ENCODE data around the gene GMCL2. TPM values are rescaled to one million over a fixed set of nuclear protein-coding genes. Genes with fewer than 3 reads are reported as not detected.
"Not testable (repeated sequence)": the region's sequence is repeated elsewhere in the genome, so short reads cannot be mapped to it uniquely, and the experiment has no call there.

The GMCL2 gene
- polyA plus RNA-seq, 2 donors, result not detected

GRCh38 chr5:178231539-178232123 lies 44.5 kb upstream of the GMCL2 start:
- Histone ChIP-seq H3K27ac (ENCODE audit: low read depth in 2 of 2, low read length in 1 of 2) (peak overlapping the region; percentile 94 to 95), H3K4me3 (ENCODE audit: low read depth in 1 of 2, low read length in 2 of 2) (peak overlapping the region; percentile 59 to 78), H3K27me3 (ENCODE audit: control insufficient read depth in 1 of 2, insufficient read depth in 2 of 2, low read length in 2 of 2) (no peaks in the 10 kb centered on the region), H3K36me3 (ENCODE audit: control insufficient read depth in 2 of 2, insufficient read depth in 2 of 2, low read length in 1 of 2) (peaks cover 0 to 20% of the 10 kb centered on the region in 2 donors), H3K4me1 (ENCODE audit: control insufficient read depth in 2 of 2, insufficient read depth in 2 of 2, low read length in 1 of 2) (peaks cover 9 to 10% of the 10 kb centered on the region in 2 donors), H3K9me3 (ENCODE audit: control insufficient read depth in 2 of 2, insufficient read depth in 1 of 2, low read depth in 1 of 2, low read length in 1 of 2) (no peaks in the 10 kb centered on the region)
- WGBS, 2 donors, result 16 to 22% methylated on average over 21 of the region's 21 CpGs

GRCh38 chr5:178230879-178231538 lies 43.8 kb upstream of the GMCL2 start:
- Histone ChIP-seq H3K27ac (ENCODE audit: low read depth in 2 of 2, low read length in 1 of 2) (no peak overlapping the region), H3K4me3 (ENCODE audit: low read depth in 1 of 2, low read length in 2 of 2) (peak overlapping the region; percentile 59 to 78)
- WGBS, 2 donors, result 61 to 67% methylated on average over 9 of the region's 9 CpGs

GRCh38 chr5:178229861-178230260 lies 42.7 kb upstream of the GMCL2 start:
- no peaks in the 10 kb centered on the region for H3K9me3 ChIP-seq (ENCODE audit: control insufficient read depth in 2 of 2, insufficient read depth in 1 of 2, low read depth in 1 of 2, low read length in 1 of 2)
- H3K27me3 ChIP-seq (ENCODE audit: control insufficient read depth in 1 of 2, insufficient read depth in 2 of 2, low read length in 2 of 2), result no peaks in the 10 kb centered on the region
- WGBS, 2 donors, result 89 to 92% methylated on average over 10 of the region's 10 CpGs
- no peak overlapping the region for H3K4me3 ChIP-seq (ENCODE audit: low read depth in 1 of 2, low read length in 2 of 2)
- peaks cover 5 to 23% of the 10 kb centered on the region in 2 donors for H3K36me3 ChIP-seq (ENCODE audit: control insufficient read depth in 2 of 2, insufficient read depth in 2 of 2, low read length in 1 of 2)
- peaks cover 9 to 10% of the 10 kb centered on the region in 2 donors for H3K4me1 ChIP-seq (ENCODE audit: control insufficient read depth in 2 of 2, insufficient read depth in 2 of 2, low read length in 1 of 2)
- H3K27ac ChIP-seq (ENCODE audit: low read depth in 2 of 2, low read length in 1 of 2), result no peak overlapping the region

More at GRCh38 chr5:178230879-178231538, 43.8 kb upstream of the GMCL2 start:
- H3K4me1 ChIP-seq (ENCODE audit: control insufficient read depth in 2 of 2, insufficient read depth in 2 of 2, low read length in 1 of 2), result peaks cover 9 to 10% of the 10 kb centered on the region in 2 donors
- H3K9me3 ChIP-seq (ENCODE audit: control insufficient read depth in 2 of 2, insufficient read depth in 1 of 2, low read depth in 1 of 2, low read length in 1 of 2), result no peaks in the 10 kb centered on the region
- H3K36me3 ChIP-seq (ENCODE audit: control insufficient read depth in 2 of 2, insufficient read depth in 2 of 2, low read length in 1 of 2), result peaks cover 0 to 20% of the 10 kb centered on the region in 2 donors
- H3K27me3 ChIP-seq (ENCODE audit: control insufficient read depth in 1 of 2, insufficient read depth in 2 of 2, low read length in 2 of 2), result no peaks in the 10 kb centered on the region

GRCh38 chr5:178229111-178229510 lies 41.9 kb upstream of the GMCL2 start:
- not testable (repeated sequence) for H3K27ac ChIP-seq (ENCODE audit: low read depth in 2 of 2, low read length in 1 of 2); H3K9me3 ChIP-seq (ENCODE audit: control insufficient read depth in 2 of 2, insufficient read depth in 1 of 2, low read depth in 1 of 2, low read length in 1 of 2); H3K27me3 ChIP-seq (ENCODE audit: control insufficient read depth in 1 of 2, insufficient read depth in 2 of 2, low read length in 2 of 2); H3K4me3 ChIP-seq (ENCODE audit: low read depth in 1 of 2, low read length in 2 of 2)
- Histone ChIP-seq H3K4me1 (ENCODE audit: control insufficient read depth in 2 of 2, insufficient read depth in 2 of 2, low read length in 1 of 2) (peaks cover 9 to 10% of the 10 kb centered on the region in 2 donors), H3K36me3 (ENCODE audit: control insufficient read depth in 2 of 2, insufficient read depth in 2 of 2, low read length in 1 of 2) (peaks cover 9 to 30% of the 10 kb centered on the region in 2 donors)
- 91 to 94% methylated on average over 13 of the region's 13 CpGs for WGBS, 2 donors

GRCh38 chr5:178228609-178229008 lies 41.4 kb upstream of the GMCL2 start:
- Histone ChIP-seq H3K4me3 (ENCODE audit: low read depth in 1 of 2, low read length in 2 of 2) (no peak overlapping the region), H3K36me3 (ENCODE audit: control insufficient read depth in 2 of 2, insufficient read depth in 2 of 2, low read length in 1 of 2) (peaks cover 9 to 33% of the 10 kb centered on the region in 2 donors), H3K4me1 (ENCODE audit: control insufficient read depth in 2 of 2, insufficient read depth in 2 of 2, low read length in 1 of 2) (peaks cover 10 to 12% of the 10 kb centered on the region in 2 donors), H3K27ac (ENCODE audit: low read depth in 2 of 2, low read length in 1 of 2) (no peak overlapping the region), H3K9me3 (ENCODE audit: control insufficient read depth in 2 of 2, insufficient read depth in 1 of 2, low read depth in 1 of 2, low read length in 1 of 2) (no peaks in the 10 kb centered on the region), H3K27me3 (ENCODE audit: control insufficient read depth in 1 of 2, insufficient read depth in 2 of 2, low read length in 2 of 2) (no peaks in the 10 kb centered on the region)
- WGBS, 2 donors, result 94 to 95% methylated on average over 11 of the region's 11 CpGs

- no peaks in the 10 kb centered on the region for H3K27me3 ChIP-seq (ENCODE audit: control insufficient read depth in 1 of 2, insufficient read depth in 2 of 2, low read length in 2 of 2)
- H3K4me1 ChIP-seq (ENCODE audit: control insufficient read depth in 2 of 2, insufficient read depth in 2 of 2, low read length in 1 of 2), result peaks cover 10 to 14% of the 10 kb centered on the region in 2 donors
- no peak overlapping the region for H3K27ac ChIP-seq (ENCODE audit: low read depth in 2 of 2, low read length in 1 of 2)
- no peak overlapping the region for H3K4me3 ChIP-seq (ENCODE audit: low read depth in 1 of 2, low read length in 2 of 2)
- peaks cover 9 to 33% of the 10 kb centered on the region in 2 donors for H3K36me3 ChIP-seq (ENCODE audit: control insufficient read depth in 2 of 2, insufficient read depth in 2 of 2, low read length in 1 of 2)
- H3K9me3 ChIP-seq (ENCODE audit: control insufficient read depth in 2 of 2, insufficient read depth in 1 of 2, low read depth in 1 of 2, low read length in 1 of 2), result no peaks in the 10 kb centered on the region
- 80 to 90% methylated on average over 3 of the region's 3 CpGs for WGBS, 2 donors
Observed at GRCh38 chr5:178227929-178228328, 40.8 kb upstream of the GMCL2 start.

GRCh38 chr5:178227138-178227659 lies 40.0 kb upstream of the GMCL2 start:
- WGBS, 2 donors, result 94 to 97% methylated on average over 4 of the region's 4 CpGs
- Histone ChIP-seq H3K27me3 (ENCODE audit: control insufficient read depth in 1 of 2, insufficient read depth in 2 of 2, low read length in 2 of 2) (no peaks in the 10 kb centered on the region), H3K9me3 (ENCODE audit: control insufficient read depth in 2 of 2, insufficient read depth in 1 of 2, low read depth in 1 of 2, low read length in 1 of 2) (no peaks in the 10 kb centered on the region), H3K4me3 (ENCODE audit: low read depth in 1 of 2, low read length in 2 of 2) (no peak overlapping the region), H3K36me3 (ENCODE audit: control insufficient read depth in 2 of 2, insufficient read depth in 2 of 2, low read length in 1 of 2) (peaks cover 9 to 34% of the 10 kb centered on the region in 2 donors), H3K27ac (ENCODE audit: low read depth in 2 of 2, low read length in 1 of 2) (no peak overlapping the region), H3K4me1 (ENCODE audit: control insufficient read depth in 2 of 2, insufficient read depth in 2 of 2, low read length in 1 of 2) (peaks cover 12 to 14% of the 10 kb centered on the region in 2 donors)

GRCh38 chr5:178225174-178225573 lies 38.0 kb upstream of the GMCL2 start:
- H3K36me3 ChIP-seq (ENCODE audit: control insufficient read depth in 2 of 2, insufficient read depth in 2 of 2, low read length in 1 of 2), result peaks cover 9 to 38% of the 10 kb centered on the region in 2 donors
- peaks cover 3 to 5% of the 10 kb centered on the region in 2 donors for H3K4me1 ChIP-seq (ENCODE audit: control insufficient read depth in 2 of 2, insufficient read depth in 2 of 2, low read length in 1 of 2)
- 93 to 94% methylated on average over 6 of the region's 6 CpGs for WGBS, 2 donors
- no peak overlapping the region for H3K4me3 ChIP-seq (ENCODE audit: low read depth in 1 of 2, low read length in 2 of 2)
- no peaks in the 10 kb centered on the region for H3K9me3 ChIP-seq (ENCODE audit: control insufficient read depth in 2 of 2, insufficient read depth in 1 of 2, low read depth in 1 of 2, low read length in 1 of 2)
- H3K27ac ChIP-seq (ENCODE audit: low read depth in 2 of 2, low read length in 1 of 2), result no peak overlapping the region
- no peaks in the 10 kb centered on the region for H3K27me3 ChIP-seq (ENCODE audit: control insufficient read depth in 1 of 2, insufficient read depth in 2 of 2, low read length in 2 of 2)

- Histone ChIP-seq H3K36me3 (ENCODE audit: control insufficient read depth in 2 of 2, insufficient read depth in 2 of 2, low read length in 1 of 2) (peaks cover 9 to 32% of the 10 kb centered on the region in 2 donors), H3K4me3 (ENCODE audit: low read depth in 1 of 2, low read length in 2 of 2) (no peak overlapping the region), H3K9me3 (ENCODE audit: control insufficient read depth in 2 of 2, insufficient read depth in 1 of 2, low read depth in 1 of 2, low read length in 1 of 2) (no peaks in the 10 kb centered on the region), H3K4me1 (ENCODE audit: control insufficient read depth in 2 of 2, insufficient read depth in 2 of 2, low read length in 1 of 2) (peaks cover 3 to 5% of the 10 kb centered on the region in 2 donors), H3K27me3 (ENCODE audit: control insufficient read depth in 1 of 2, insufficient read depth in 2 of 2, low read length in 2 of 2) (no peaks in the 10 kb centered on the region), H3K27ac (ENCODE audit: low read depth in 2 of 2, low read length in 1 of 2) (no peak overlapping the region)
- WGBS, 2 donors, result 87 to 91% methylated on average over 17 of the region's 17 CpGs
Observed at GRCh38 chr5:178224403-178224802, 37.2 kb upstream of the GMCL2 start.
